ENCODE data around the gene FLT1.

Gene FLT1

DNA sequence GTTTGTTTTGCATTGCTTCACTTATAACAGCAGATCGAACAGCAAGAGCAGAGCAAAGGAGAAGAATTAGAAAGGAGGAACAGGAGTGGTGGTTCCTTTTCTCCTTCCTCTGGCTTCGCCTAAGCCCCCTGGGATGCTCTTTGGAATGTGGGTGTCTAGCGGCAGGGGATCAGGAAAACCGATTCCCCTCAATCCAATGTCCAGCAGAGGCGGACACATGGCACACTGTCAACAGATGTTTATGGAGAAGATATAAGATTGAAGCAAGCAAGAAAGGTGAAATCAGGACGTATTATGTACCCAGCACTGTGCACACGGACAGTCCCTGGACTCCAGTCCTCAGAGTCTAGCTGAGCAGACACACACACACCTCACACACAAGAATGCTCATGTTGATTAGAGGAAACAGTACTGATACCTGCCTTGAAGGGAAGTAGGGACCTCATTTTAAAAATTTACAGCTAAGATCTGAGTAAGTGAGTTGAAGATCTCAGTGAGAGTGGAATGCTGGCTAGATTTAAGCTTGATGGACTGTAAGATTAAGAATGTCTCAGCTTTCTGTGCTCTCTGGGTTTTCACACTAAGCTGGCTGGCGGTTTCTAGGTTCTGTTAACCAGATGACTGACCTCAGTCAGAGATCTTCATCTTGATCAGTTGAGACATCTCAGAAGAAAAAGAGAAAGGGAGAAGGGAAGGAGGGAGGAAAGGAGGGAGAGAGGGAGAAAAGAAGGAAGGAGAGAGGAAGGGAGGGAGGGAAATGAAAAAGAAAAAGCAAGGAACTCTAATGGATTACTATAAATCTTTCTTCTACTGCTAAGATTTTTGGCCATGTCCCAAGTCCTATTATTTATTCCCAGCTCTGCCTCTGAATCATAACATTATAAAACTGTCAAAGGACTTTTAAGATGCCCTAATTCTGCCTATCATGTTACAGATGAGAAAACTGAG is 44.8 kb downstream of the FLT1 start (continued):
- TF ChIP-seq, protein P1, sequence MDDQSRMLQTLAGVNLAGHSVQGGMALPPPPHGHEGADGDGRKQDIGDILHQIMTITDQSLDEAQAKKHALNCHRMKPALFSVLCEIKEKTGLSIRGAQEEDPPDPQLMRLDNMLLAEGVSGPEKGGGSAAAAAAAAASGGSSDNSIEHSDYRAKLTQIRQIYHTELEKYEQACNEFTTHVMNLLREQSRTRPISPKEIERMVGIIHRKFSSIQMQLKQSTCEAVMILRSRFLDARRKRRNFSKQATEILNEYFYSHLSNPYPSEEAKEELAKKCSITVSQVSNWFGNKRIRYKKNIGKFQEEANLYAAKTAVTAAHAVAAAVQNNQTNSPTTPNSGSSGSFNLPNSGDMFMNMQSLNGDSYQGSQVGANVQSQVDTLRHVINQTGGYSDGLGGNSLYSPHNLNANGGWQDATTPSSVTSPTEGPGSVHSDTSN (CRISPR knock-in tag; IDR thresholded peaks at IDR 0.05): no peak
- no peak for TF ChIP-seq ZNF660 (tag by site-specific recombination; IDR thresholded peaks at IDR 0.05)
- TF ChIP-seq SP7 (tag by site-specific recombination; IDR thresholded peaks at IDR 0.05): 0 out of 2 replicates have a peak, but pooled peaks have one; percentile 33
- TF ChIP-seq YY2 (tag by site-specific recombination; IDR thresholded peaks at IDR 0.05): no peak
- no peak for TF ChIP-seq ZFP37 (tag by site-specific recombination; IDR thresholded peaks at IDR 0.05)
- TF ChIP-seq IKZF3 (tag by site-specific recombination; IDR thresholded peaks at IDR 0.05): peak; percentile 71
- TF ChIP-seq MZF1 (tag by site-specific recombination; IDR thresholded peaks at IDR 0.05; ENCODE audit: borderline replicate concordance): peak; percentile 76; the same call in 1 of the 2 replicates
- TF ChIP-seq ZSCAN30 (tag by site-specific recombination; IDR thresholded peaks at IDR 0.05): peak; percentile 52; the same call in 1 of the 2 replicates
- TF ChIP-seq GFI1B (tag by site-specific recombination; IDR thresholded peaks at IDR 0.05): peak; percentile 34; the same call in 1 of the 2 replicates
- peak; percentile 28; the same call in 1 of the 2 replicates for TF ChIP-seq ZBTB8A (tag by site-specific recombination; IDR thresholded peaks at IDR 0.05)
- TF ChIP-seq, protein P2, sequence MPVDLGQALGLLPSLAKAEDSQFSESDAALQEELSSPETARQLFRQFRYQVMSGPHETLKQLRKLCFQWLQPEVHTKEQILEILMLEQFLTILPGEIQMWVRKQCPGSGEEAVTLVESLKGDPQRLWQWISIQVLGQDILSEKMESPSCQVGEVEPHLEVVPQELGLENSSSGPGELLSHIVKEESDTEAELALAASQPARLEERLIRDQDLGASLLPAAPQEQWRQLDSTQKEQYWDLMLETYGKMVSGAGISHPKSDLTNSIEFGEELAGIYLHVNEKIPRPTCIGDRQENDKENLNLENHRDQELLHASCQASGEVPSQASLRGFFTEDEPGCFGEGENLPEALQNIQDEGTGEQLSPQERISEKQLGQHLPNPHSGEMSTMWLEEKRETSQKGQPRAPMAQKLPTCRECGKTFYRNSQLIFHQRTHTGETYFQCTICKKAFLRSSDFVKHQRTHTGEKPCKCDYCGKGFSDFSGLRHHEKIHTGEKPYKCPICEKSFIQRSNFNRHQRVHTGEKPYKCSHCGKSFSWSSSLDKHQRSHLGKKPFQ (tag by site-specific recombination; IDR thresholded peaks at IDR 0.05): peak; percentile 85; the same call in 1 of the 2 replicates
- TF ChIP-seq, protein P3, sequence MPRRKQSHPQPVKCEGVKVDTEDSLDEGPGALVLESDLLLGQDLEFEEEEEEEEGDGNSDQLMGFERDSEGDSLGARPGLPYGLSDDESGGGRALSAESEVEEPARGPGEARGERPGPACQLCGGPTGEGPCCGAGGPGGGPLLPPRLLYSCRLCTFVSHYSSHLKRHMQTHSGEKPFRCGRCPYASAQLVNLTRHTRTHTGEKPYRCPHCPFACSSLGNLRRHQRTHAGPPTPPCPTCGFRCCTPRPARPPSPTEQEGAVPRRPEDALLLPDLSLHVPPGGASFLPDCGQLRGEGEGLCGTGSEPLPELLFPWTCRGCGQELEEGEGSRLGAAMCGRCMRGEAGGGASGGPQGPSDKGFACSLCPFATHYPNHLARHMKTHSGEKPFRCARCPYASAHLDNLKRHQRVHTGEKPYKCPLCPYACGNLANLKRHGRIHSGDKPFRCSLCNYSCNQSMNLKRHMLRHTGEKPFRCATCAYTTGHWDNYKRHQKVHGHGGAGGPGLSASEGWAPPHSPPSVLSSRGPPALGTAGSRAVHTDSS (tag by site-specific recombination; IDR thresholded peaks at IDR 0.05): 0 out of 2 replicates have a peak, but pooled peaks have one; percentile 35
- TF ChIP-seq ZNF785 (tag by site-specific recombination; IDR thresholded peaks at IDR 0.05): no peak
- TF ChIP-seq ZFP69B (tag by site-specific recombination; IDR thresholded peaks at IDR 0.05): 0 out of 2 replicates have a peak, but pooled peaks have one; percentile 33
- peak; percentile 86 for TF ChIP-seq ZNF10 (tag by site-specific recombination; IDR thresholded peaks at IDR 0.05)
- peak; percentile 88 for TF ChIP-seq PRDM1 (tag by site-specific recombination; IDR thresholded peaks at IDR 0.05)
- peak; percentile 24; the same call in 1 of the 2 replicates for TF ChIP-seq ZNF501 (tag by site-specific recombination; IDR thresholded peaks at IDR 0.05)
- peak; percentile 74 for TF ChIP-seq ZNF561 (tag by site-specific recombination; IDR thresholded peaks at IDR 0.05; ENCODE audit: borderline replicate concordance)
- 0 out of 2 replicates have a peak, but pooled peaks have one; percentile 20 for TF ChIP-seq BCL11B (tag by site-specific recombination; IDR thresholded peaks at IDR 0.05; ENCODE audit: low read depth)
- TF ChIP-seq HOXD13 (CRISPR knock-in tag; IDR thresholded peaks at IDR 0.05; ENCODE audit: borderline replicate concordance): no peak
- TF ChIP-seq, protein P4, sequence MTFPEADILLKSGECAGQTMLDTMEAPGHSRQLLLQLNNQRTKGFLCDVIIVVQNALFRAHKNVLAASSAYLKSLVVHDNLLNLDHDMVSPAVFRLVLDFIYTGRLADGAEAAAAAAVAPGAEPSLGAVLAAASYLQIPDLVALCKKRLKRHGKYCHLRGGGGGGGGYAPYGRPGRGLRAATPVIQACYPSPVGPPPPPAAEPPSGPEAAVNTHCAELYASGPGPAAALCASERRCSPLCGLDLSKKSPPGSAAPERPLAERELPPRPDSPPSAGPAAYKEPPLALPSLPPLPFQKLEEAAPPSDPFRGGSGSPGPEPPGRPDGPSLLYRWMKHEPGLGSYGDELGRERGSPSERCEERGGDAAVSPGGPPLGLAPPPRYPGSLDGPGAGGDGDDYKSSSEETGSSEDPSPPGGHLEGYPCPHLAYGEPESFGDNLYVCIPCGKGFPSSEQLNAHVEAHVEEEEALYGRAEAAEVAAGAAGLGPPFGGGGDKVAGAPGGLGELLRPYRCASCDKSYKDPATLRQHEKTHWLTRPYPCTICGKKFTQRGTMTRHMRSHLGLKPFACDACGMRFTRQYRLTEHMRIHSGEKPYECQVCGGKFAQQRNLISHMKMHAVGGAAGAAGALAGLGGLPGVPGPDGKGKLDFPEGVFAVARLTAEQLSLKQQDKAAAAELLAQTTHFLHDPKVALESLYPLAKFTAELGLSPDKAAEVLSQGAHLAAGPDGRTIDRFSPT (tag by site-specific recombination; IDR thresholded peaks at IDR 0.05): peak; percentile 22; the same call in 1 of the 2 replicates
- TF ChIP-seq, protein P5, sequence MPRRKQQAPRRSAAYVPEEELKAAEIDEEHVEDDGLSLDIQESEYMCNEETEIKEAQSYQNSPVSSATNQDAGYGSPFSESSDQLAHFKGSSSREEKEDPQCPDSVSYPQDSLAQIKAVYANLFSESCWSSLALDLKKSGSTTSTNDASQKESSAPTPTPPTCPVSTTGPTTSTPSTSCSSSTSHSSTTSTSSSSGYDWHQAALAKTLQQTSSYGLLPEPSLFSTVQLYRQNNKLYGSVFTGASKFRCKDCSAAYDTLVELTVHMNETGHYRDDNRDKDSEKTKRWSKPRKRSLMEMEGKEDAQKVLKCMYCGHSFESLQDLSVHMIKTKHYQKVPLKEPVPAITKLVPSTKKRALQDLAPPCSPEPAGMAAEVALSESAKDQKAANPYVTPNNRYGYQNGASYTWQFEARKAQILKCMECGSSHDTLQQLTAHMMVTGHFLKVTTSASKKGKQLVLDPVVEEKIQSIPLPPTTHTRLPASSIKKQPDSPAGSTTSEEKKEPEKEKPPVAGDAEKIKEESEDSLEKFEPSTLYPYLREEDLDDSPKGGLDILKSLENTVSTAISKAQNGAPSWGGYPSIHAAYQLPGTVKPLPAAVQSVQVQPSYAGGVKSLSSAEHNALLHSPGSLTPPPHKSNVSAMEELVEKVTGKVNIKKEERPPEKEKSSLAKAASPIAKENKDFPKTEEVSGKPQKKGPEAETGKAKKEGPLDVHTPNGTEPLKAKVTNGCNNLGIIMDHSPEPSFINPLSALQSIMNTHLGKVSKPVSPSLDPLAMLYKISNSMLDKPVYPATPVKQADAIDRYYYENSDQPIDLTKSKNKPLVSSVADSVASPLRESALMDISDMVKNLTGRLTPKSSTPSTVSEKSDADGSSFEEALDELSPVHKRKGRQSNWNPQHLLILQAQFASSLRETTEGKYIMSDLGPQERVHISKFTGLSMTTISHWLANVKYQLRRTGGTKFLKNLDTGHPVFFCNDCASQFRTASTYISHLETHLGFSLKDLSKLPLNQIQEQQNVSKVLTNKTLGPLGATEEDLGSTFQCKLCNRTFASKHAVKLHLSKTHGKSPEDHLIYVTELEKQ (tag by site-specific recombination; IDR thresholded peaks at IDR 0.05; ENCODE audit: borderline replicate concordance): peak; percentile 47; the same call in 1 of the 2 replicates
- TF ChIP-seq ZNF366 (tag by site-specific recombination; conservative IDR thresholded peaks at IDR 0.05): peak; percentile 94
- peak; percentile 77 for TF ChIP-seq ZEB2 (tag by site-specific recombination; IDR thresholded peaks at IDR 0.05)
- TF ChIP-seq ZBTB17 (tag by site-specific recombination; IDR thresholded peaks at IDR 0.05): peak; percentile 77
- TF ChIP-seq ZFHX2 (tag by site-specific recombination; conservative IDR thresholded peaks at IDR 0.05): 0 out of 2 replicates have a peak, but pooled peaks have one; percentile 18
- TF ChIP-seq, protein P6, sequence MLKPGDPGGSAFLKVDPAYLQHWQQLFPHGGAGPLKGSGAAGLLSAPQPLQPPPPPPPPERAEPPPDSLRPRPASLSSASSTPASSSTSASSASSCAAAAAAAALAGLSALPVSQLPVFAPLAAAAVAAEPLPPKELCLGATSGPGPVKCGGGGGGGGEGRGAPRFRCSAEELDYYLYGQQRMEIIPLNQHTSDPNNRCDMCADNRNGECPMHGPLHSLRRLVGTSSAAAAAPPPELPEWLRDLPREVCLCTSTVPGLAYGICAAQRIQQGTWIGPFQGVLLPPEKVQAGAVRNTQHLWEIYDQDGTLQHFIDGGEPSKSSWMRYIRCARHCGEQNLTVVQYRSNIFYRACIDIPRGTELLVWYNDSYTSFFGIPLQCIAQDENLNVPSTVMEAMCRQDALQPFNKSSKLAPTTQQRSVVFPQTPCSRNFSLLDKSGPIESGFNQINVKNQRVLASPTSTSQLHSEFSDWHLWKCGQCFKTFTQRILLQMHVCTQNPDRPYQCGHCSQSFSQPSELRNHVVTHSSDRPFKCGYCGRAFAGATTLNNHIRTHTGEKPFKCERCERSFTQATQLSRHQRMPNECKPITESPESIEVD (tag by site-specific recombination; IDR thresholded peaks at IDR 0.05): peak; percentile 80
